Progenitor cell of endocrine pancreas (in vitro differentiated cells): Measurements from ENCODE around the gene CHN1. TPM values are rescaled to one million over a fixed set of nuclear protein-coding genes. Genes with fewer than 3 reads are reported as not detected.

Source experiments
- DNase-seq: peaks from one replicate; pipeline ENCODE4 v3.0.0; 2021; ENCODE audit warnings: low spot score; ENCODE audit not compliant: unreplicated experiment
- H3K27ac Mint-ChIP-seq: 2 replicates; pipeline ENCODE4 v1.8.0; 2021; ENCODE audit warnings: mild to moderate bottlenecking, moderate library complexity, mixed read lengths
- H3K27me3 Mint-ChIP-seq: 2 replicates; pipeline ENCODE4 v1.8.0; 2021; ENCODE audit warnings: mixed read lengths
- H3K36me3 Mint-ChIP-seq: 2 replicates; pipeline ENCODE4 v1.8.0; 2022; ENCODE audit warnings: mixed read lengths; ENCODE audit not compliant: insufficient read depth
- H3K4me1 Mint-ChIP-seq: 2 replicates; pipeline ENCODE4 v1.8.0; 2021; ENCODE audit warnings: low read depth, mixed read lengths
- H3K4me3 Mint-ChIP-seq: 2 replicates; pipeline ENCODE4 v1.8.0; 2021; ENCODE audit warnings: low read depth, mild to moderate bottlenecking, moderate library complexity, mixed read lengths
- H3K9me3 Mint-ChIP-seq: 2 replicates; pipeline ENCODE4 v1.8.0; 2021; ENCODE audit warnings: low read depth, mixed read lengths
- total RNA-seq: library from RNA; stranded (reverse); gene quantifications from 2 replicates; pipeline ENCODE4 v1.2.1, GENCODE V29; 2021
- TF ChIP-seq, protein P1 (sequence below): fragments of 200-600 bp; sonication (generic); IDR thresholded peaks from one replicate; pipeline ENCODE4 v1.5.0; 2021; ENCODE audit warnings: antibody characterized with exemption, mild to moderate bottlenecking; ENCODE audit not compliant: unreplicated experiment

The CHN1 gene
- total RNA-seq, 1 donor from 2014 or later: 50.3 TPM

GRCh38 chr2:174840436-174840835 lies 164.7 kb downstream of the CHN1 start:
- H3K4me3 Mint-ChIP-seq: no peak overlapping the region
- H3K36me3 Mint-ChIP-seq: no peaks in the 10 kb centered on the region
- H3K27ac Mint-ChIP-seq: no peak overlapping the region
- H3K27me3 Mint-ChIP-seq: no peaks in the 10 kb centered on the region
- H3K9me3 Mint-ChIP-seq: no peaks in the 10 kb centered on the region
- no peak for DNase-seq
- TF ChIP-seq, protein P1, sequence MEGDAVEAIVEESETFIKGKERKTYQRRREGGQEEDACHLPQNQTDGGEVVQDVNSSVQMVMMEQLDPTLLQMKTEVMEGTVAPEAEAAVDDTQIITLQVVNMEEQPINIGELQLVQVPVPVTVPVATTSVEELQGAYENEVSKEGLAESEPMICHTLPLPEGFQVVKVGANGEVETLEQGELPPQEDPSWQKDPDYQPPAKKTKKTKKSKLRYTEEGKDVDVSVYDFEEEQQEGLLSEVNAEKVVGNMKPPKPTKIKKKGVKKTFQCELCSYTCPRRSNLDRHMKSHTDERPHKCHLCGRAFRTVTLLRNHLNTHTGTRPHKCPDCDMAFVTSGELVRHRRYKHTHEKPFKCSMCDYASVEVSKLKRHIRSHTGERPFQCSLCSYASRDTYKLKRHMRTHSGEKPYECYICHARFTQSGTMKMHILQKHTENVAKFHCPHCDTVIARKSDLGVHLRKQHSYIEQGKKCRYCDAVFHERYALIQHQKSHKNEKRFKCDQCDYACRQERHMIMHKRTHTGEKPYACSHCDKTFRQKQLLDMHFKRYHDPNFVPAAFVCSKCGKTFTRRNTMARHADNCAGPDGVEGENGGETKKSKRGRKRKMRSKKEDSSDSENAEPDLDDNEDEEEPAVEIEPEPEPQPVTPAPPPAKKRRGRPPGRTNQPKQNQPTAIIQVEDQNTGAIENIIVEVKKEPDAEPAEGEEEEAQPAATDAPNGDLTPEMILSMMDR: no peak
- peaks cover 4% of the 10 kb centered on the region for H3K4me1 Mint-ChIP-seq

DNA sequence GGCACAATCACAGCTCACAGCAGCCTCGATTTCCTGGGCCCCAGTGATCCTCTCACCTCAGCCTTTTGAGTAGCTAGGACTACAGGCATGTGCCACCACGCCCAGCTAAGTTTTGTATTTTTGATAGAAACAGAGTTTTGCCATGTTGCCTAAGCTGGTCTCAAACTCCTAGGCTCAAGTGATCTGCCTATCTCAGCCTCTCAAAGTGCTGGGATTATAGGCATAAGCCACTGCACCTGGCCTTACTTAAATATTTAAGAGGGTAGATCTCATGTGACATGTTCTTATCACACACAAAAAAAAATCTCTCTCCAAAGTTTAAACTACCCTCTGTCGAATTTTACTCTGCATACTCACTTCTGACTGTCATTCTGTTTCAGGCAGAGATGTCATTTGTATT lies 165.5 kb downstream of the CHN1 start:
- no peak overlapping the region for H3K27ac Mint-ChIP-seq

DNA sequence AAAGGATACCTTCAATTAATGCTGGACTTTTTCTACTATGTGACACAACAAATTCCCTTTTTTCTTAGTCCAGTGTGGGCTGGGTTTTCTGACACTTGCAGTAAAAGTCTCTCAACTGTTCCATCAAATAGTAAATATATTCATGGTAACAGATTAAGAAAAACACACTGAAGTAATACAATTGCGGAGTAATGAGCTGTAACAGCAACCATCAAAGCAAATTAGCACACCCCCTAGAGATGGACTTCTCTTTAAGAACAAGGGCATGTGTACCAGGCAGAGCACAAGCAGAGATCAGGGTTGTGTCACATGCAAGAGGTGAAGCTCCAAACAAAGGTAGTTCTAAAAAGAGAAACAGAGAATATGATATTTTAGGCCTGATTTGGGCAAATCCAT lies 168.2 kb downstream of the CHN1 start:
- TF ChIP-seq, protein P1: no peak
- H3K36me3 Mint-ChIP-seq: peaks cover 3% of the 10 kb centered on the region
- H3K9me3 Mint-ChIP-seq: peaks cover 4% of the 10 kb centered on the region
- DNase-seq: no peak
- peaks cover 3% of the 10 kb centered on the region for H3K4me1 Mint-ChIP-seq
- no peak overlapping the region for H3K4me3 Mint-ChIP-seq
- H3K27ac Mint-ChIP-seq: no peak overlapping the region
- no peaks in the 10 kb centered on the region for H3K27me3 Mint-ChIP-seq

More for the DNA sequence above, 165.5 kb downstream of the CHN1 start:
- TF ChIP-seq, protein P1: no peak
- Mint-ChIP-seq H3K27me3 (no peaks in the 10 kb centered on the region), H3K9me3 (no peaks in the 10 kb centered on the region), H3K36me3 (no peaks in the 10 kb centered on the region), H3K4me3 (no peak overlapping the region), H3K4me1 (peaks cover 3% of the 10 kb centered on the region)
- DNase-seq: no peak

- Mint-ChIP-seq H3K27ac (no peak overlapping the region), H3K9me3 (peaks cover 4% of the 10 kb centered on the region), H3K4me1 (peaks cover 3% of the 10 kb centered on the region), H3K27me3 (no peaks in the 10 kb centered on the region), H3K36me3 (peaks cover 3% of the 10 kb centered on the region), H3K4me3 (no peak overlapping the region)
- DNase-seq: no peak
- TF ChIP-seq, protein P1: no peak
Observed at GRCh38 chr2:174836377-174836994, 168.7 kb downstream of the CHN1 start.

DNA sequence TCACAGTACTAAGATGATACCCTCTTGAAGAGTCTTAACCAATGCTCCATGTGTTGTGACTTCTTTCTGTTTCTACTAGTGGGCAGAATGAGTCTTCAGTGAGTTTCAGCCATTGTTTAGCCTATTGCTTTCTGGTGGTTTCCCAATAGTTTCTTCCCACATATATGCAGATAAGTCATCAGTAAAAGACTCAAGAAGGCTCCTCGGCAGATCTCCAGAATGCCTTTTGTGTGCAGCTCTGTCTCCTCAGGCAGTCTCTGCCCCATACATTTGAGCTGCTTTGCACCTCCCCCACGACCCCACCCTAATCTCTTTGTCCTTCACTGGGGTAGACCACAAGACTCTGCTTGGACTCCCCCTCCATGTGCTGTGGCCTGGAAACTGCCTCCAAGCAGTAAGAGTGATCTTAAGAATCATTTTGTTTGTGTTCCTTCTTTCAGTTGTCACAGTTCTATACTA lies 169.4 kb downstream of the CHN1 start:
- H3K4me3 Mint-ChIP-seq: no peak overlapping the region
- H3K27ac Mint-ChIP-seq: peak overlapping the region; percentile 56
- H3K9me3 Mint-ChIP-seq: peaks cover 4% of the 10 kb centered on the region
- H3K27me3 Mint-ChIP-seq: no peaks in the 10 kb centered on the region
- peaks cover 3% of the 10 kb centered on the region for H3K36me3 Mint-ChIP-seq
- peaks cover 3% of the 10 kb centered on the region for H3K4me1 Mint-ChIP-seq
- no peak for DNase-seq
- TF ChIP-seq, protein P1: no peak
